Cerebellar cortex (tissue), 1 donor: ENCODE results near the gene DLGAP1.
"Not testable (repeated sequence)": the region's sequence is repeated elsewhere in the genome, so short reads cannot be mapped to it uniquely, and the experiment has no call there.

Experiments
- DNase-seq: peaks from one replicate; pipeline ENCODE4 v3.0.0-alpha.2; 2015; ENCODE audit warnings: low spot score

DLGAP1 gene

GRCh38 chr18:4077204-4077603 lies 377.9 kb downstream of the DLGAP1 start:
- no peak for DNase-seq

DNA sequence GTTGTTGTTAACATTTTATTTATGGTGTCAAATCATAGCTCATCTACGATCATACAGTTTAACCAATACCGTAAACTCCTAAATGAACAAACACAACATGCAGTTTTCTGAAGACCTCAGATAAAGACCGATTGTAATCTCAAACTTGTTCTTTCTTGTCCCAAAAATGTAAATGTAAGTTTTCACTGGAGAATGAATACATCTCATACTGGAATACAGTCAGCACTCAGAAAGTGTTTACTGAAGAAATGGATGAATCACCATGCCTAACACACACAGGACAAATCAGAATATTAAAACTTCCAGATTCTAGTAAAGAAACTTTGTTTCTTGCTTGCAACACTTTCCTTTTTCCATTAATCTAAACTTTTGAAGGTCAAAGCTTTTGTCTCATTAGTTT lies 380.5 kb downstream of the DLGAP1 start:
- DNase-seq = no peak

GRCh38 chr18:4069183-4069582 lies 385.9 kb downstream of the DLGAP1 start:
- DNase-seq = no peak

- DNase-seq = peak; percentile 79
These were observed 386.5 kb downstream of the DLGAP1 start for GRCh38 chr18:4068552-4069158.

GRCh38 chr18:4063545-4063944 lies 391.6 kb downstream of the DLGAP1 start:
- DNase-seq = no peak

GRCh38 chr18:4060427-4061281 lies 394.5 kb downstream of the DLGAP1 start:
- no peak for DNase-seq

DNA sequence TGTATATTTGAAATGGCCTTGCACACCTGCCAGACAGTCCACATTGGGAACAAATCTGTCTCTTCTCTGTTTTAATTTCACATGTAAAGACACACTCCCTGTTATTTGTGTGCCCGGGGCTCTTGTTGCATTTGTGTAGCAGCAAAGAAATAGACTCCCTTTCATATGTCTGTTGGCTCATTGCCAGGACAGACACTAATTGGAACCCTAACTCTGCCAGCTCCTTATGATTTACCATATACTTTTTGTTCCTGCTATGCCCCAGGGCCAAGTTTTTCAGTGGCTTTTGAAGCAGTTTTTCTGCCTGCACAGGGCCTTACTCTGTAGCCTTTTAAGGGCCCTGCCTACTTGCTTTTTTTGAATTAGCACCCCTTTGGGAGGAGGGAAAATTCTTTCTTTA lies 396.9 kb downstream of the DLGAP1 start:
- no peak for DNase-seq

- no peak for DNase-seq
These were observed 414.6 kb downstream of the DLGAP1 start for GRCh38 chr18:4040391-4041092.

DNA sequence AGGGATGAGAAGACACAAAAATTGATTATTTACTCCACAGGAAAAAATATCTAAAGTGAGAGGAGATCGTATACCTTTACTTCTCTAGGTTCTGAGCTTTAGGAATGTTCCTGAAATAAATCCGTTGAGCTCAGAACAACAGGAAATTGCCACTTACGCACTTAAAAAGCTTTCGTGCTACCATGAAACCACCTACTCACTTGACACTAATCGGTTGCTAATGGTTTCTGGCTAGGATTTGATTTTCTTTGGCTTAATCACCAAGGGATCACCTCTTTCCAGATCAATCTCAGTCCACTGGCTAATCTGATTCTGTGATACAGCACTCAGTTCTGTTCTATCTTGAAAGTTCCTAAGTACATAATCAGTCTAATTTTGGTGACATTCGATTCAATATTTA lies 419.6 kb downstream of the DLGAP1 start:
- DNase-seq = no peak

DNA sequence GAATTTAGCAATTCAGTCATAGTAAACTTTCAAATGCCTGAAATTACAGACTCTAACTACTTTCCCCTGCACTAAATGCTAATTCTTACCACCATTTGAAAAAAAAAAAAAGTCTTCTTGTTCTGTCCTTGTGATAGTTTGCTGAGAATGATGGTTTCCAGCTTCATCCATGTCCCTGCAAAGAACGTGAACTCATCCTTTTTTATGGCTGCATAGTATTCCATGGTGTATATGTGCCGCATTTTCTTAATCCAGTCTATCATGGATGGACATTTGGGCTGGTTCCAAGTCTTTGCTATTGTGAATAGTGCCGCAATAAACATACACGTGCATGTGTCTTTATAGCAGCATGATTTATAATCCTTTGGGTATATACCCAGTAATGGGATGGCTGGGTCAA lies 420.3 kb downstream of the DLGAP1 start:
- DNase-seq = not testable (repeated sequence)

GRCh38 chr18:4026542-4026941 lies 428.6 kb downstream of the DLGAP1 start:
- DNase-seq = no peak

- DNase-seq = no peak
These were observed 430.4 kb downstream of the DLGAP1 start for GRCh38 chr18:4024702-4025101.

GRCh38 chr18:4022749-4023148 lies 432.4 kb downstream of the DLGAP1 start:
- not testable (repeated sequence) for DNase-seq

- no peak for DNase-seq
These were observed 435.1 kb downstream of the DLGAP1 start for GRCh38 chr18:4020026-4020425.

GRCh38 chr18:4017480-4017879 lies 437.6 kb downstream of the DLGAP1 start:
- DNase-seq = peak; percentile 37

- no peak for DNase-seq
These were observed 438.6 kb downstream of the DLGAP1 start for GRCh38 chr18:4016391-4017049.

DNA sequence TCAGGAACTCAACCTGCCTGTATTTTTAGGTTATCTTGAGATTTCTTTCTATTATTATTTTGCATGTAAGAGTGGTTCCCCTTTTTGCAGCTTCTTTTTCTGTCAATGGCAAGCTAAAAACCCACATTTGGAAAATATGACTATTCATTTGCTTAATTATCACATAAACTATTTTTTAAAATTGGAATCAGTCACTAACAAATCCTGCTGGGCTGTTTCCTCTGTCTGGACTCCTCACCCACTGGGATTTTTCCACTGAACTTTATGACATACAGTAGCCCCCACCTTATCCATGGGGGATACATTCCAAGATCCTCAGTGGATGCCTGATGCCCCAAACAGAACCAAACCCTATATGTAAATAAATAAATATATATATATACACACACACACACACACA lies 447.3 kb downstream of the DLGAP1 start:
- no peak for DNase-seq

DNA sequence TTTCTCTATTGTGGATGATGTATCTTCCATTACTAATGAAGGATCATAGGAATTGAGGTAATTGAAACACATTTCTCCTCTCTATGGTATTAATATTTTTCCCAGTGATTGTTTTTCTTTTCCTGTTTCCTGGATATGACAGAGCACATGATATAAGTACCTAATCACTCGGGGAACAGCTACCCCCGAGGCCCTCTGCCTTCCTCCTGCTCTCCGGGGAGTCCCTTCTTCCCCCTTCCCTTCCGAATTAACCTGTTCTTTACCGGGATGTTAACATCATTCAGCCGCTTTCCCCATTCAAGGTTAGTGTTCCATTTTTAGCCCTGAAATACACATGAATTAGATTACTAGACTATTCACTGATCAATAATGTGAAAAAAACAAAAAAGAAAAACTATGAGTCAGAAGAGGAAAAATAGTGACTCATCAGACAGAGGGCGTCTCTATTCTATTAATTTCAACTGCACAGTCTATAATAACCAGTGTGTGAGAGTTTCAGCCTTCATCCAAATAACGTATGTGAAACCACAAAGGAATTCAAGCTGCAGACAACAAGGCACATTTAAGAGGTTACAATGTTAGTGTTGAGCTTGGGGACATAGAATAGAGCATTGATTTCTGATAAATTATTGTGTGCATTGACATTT lies 450.8 kb downstream of the DLGAP1 start:
- DNase-seq = no peak

DNA sequence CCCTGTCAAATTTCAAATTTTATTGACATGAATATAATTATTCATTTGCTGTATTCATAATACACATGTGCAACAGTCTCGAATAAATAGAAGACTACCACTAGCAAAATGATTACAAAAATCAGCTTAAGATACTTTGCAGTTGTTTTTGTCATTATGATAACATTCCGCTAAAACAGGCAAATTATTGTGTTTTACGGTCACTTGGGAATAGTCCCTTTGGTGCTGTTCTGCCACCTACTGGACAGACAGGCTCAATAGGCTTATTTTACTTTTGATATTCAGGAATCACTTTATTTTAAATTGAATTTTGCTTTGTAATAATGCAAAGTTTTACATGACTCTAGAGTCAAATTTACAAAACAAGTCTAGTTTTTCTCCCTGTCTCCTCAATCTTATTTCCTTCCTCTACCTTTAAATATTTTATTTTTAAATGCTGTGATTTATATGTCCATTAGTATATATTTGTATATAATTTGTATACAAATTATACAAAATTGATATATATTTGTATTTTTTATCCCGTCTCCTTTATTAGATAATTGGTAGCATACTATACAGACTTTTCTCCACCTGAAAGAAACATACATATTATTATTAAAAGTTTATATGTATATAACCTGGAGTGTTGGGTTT lies 456.3 kb downstream of the DLGAP1 start:
- DNase-seq = peak; percentile 75

DNA sequence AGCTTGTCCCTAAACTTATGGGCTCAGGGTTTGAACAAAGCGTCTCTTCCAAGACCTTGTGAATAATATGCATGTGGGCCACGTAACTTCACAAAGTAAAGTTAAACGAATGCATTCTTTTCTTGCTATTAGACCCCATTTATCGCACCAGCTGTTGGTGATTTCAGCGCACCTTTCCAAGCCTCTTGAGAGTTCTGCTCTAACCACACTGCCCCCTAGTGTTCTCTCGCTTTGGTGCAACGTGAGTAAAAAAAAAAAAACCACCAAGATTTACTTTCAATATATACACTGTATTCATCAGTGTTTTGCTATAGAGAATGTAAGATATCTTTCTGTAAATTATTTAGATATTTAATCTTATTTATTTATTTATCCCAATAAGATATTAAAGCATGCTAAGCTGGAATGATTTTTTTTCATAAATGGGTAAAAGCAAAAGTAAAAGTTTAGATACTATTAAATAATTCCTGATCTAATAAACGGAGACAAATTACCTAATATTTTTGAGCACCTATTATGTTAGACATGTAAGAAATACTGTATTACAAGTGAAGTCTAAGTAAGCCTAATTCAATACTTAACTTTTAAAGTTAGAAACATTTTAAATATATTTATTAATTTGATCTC lies 459.5 kb downstream of the DLGAP1 start:
- peak; percentile 92 for DNase-seq
